ENCODE measurements around the gene UBA3.

DNA sequence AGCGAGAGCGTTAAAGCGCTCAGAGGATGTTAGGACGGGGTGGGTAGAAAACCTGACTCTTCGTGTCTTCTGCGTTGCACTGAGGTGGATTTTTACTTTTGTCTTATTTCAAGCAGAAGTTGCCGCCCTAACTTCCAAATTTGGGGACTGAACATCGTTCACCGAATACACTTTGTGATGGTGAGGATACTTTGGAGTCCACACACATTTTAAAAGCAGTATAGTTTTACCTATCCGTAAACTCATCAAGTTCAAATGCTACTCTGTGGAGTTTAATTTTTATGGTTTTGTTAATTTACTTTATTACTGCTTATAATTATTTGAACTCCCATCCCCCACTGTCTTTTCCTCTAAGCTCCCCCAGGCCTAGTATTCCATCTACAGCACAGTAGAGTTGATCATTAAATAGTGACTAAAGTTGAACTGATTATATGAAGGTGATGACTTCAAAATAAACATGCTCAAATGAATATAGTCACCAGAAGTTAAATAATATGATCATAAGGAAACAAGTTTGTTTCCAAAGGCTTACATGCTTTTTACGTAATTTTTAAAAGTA, 66.1 kb downstream of the UBA3 start:
- TF ChIP-seq, protein P1, sequence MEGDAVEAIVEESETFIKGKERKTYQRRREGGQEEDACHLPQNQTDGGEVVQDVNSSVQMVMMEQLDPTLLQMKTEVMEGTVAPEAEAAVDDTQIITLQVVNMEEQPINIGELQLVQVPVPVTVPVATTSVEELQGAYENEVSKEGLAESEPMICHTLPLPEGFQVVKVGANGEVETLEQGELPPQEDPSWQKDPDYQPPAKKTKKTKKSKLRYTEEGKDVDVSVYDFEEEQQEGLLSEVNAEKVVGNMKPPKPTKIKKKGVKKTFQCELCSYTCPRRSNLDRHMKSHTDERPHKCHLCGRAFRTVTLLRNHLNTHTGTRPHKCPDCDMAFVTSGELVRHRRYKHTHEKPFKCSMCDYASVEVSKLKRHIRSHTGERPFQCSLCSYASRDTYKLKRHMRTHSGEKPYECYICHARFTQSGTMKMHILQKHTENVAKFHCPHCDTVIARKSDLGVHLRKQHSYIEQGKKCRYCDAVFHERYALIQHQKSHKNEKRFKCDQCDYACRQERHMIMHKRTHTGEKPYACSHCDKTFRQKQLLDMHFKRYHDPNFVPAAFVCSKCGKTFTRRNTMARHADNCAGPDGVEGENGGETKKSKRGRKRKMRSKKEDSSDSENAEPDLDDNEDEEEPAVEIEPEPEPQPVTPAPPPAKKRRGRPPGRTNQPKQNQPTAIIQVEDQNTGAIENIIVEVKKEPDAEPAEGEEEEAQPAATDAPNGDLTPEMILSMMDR (IDR thresholded peaks at IDR 0.05), result no peak
- TF ChIP-seq POLR2A (IDR thresholded peaks at IDR 0.05), result no peak
